HT-29 (cell line): Measurements from ENCODE around the gene LAMP5. TPM values are rescaled to one million over a fixed set of nuclear protein-coding genes. Genes with fewer than 3 reads are reported as not detected.

Source experiments
- DNase-seq: peaks from one replicate; pipeline ENCODE4 v3.0.0-alpha.2; 2015; ENCODE audit warnings: low spot score
- total RNA-seq: library from RNA; depleted of rRNA; stranded (reverse); fragments of >200 nt; shearing (Covaris generic); gene quantifications from 2 replicates; pipeline ENCODE4 v1.2.3, GENCODE V29; 2014

LAMP5 gene
- total RNA-seq, 1 experiment from 2014 or later = not detected

GRCh38 chr20:9534025-9534424 lies 19.6 kb downstream of the LAMP5 start:
- no peak for DNase-seq

DNA sequence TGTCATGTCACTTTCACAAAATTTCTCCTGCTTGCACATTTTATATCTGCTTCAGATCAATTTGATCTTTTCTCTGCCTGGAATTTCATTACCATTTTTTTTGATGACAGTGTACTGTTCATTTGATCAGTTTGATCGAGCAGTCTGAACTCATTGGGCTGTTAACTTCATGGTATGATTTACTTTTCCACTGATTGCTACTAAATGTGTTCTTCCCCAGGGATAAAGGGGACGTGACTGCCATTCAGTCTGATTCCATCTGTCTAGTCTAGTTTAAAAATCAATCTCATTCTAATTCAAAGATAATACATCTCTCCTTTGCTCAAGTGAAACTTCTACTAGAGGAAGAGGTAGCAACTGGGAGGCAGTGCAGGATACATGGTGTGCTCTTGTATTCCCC lies 21.1 kb downstream of the LAMP5 start:
- DNase-seq = no peak

GRCh38 chr20:9543214-9543613 lies 28.8 kb downstream of the LAMP5 start:
- DNase-seq = no peak

- DNase-seq = no peak
Measured at GRCh38 chr20:9550283-9550682, 35.9 kb downstream of the LAMP5 start.

GRCh38 chr20:9550871-9551270 lies 36.5 kb downstream of the LAMP5 start:
- no peak for DNase-seq

- DNase-seq = peak; percentile 7
Measured at GRCh38 chr20:9551808-9552550, 37.6 kb downstream of the LAMP5 start.

DNA sequence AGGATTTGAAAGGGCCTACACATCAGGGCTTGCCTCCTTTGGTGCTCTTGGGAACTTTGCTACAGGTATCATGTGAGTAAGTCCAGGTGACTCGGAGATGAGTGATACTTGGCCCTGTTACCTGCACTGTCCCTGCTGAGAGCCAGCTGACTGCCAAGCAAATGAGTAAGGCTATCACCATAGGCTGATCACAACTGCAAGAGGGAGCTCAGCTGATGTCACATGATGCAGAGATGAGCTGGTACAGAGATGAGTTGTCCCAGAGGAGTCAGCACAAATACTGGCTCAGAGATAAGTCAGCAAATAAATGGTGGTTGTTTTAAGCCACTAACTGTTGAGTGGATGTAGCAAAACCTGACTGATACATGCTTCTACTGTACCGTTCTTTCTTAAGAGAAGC lies 41.4 kb downstream of the LAMP5 start:
- no peak for DNase-seq

GRCh38 chr20:9557411-9557810 lies 43.0 kb downstream of the LAMP5 start:
- no peak for DNase-seq

GRCh38 chr20:9565910-9566550 lies 51.6 kb downstream of the LAMP5 start:
- no peak for DNase-seq

DNA sequence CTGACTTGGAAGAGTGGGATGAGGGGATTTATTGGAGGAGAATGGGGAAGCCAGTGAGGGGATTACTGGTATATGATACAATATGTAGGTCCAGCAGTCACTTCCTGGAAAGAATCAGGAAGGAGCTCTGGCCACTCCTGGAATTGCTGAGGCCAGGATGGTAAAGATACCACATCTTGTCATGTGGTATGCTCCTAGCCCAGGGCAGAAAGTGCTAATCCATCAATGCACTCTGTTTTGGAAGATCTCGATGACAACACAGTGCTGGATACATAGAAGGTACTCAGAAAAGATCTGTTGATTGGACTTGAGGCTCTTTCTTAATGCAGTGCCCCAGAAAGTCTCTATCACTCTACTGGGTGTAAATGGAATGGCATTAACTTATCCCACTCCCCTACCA lies 52.6 kb downstream of the LAMP5 start:
- DNase-seq = no peak

DNA sequence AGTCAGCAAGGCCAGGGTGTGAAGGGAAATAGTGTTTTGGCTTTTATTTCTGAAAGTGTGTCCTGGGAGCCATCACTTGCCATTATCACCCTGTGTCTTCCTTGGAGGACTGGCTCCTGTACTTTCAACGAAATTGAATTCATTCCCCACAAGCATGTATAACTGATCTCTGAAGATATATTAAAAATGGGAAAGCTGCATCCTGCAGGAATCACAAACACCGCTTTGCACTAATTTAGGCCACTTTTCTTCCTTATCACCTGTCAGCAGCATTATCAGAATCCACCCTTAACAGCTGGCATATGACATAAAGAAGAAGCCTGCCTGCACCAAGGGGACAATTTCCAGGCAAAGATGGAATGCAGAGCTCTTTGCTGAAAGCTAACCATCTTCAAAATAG lies 56.2 kb downstream of the LAMP5 start:
- no peak for DNase-seq

DNA sequence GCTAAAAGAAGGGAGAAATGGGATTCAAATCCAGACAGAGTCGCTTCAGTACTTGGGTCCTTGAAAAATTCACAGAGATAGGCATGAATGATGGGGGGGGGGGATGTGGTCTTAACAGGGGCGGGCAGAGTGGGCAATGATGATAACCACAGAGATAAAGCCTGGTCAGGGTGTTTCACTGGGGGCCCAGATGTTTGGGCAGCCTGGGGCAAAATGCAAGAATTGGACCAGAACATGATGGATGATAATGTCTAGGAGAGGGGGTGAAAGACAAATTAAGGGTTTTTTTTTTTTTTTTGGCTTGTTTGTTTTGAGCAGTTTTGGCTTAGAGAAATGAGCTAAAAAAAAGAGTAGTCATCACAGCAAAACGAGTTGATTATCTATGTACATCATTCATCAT lies 57.4 kb downstream of the LAMP5 start:
- no peak for DNase-seq

DNA sequence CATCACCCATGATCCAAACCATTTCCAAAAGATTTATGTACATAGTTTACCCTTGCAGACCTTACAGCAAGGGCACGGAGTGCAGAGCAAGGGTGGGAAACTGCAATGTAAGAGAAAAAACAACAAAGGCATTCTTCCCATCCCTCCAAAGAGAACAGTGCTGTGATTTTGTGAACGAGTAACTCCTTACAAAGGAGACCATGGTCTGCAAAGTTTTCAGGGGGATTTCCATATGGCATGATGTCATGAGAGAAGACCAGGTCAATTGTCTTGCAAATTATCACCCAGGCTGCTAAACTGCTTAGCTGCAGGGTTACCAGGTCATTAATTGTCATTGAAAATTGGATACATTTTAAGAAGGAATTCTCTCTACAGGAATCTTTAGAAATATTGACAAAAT lies 58.3 kb downstream of the LAMP5 start:
- DNase-seq = no peak

DNA sequence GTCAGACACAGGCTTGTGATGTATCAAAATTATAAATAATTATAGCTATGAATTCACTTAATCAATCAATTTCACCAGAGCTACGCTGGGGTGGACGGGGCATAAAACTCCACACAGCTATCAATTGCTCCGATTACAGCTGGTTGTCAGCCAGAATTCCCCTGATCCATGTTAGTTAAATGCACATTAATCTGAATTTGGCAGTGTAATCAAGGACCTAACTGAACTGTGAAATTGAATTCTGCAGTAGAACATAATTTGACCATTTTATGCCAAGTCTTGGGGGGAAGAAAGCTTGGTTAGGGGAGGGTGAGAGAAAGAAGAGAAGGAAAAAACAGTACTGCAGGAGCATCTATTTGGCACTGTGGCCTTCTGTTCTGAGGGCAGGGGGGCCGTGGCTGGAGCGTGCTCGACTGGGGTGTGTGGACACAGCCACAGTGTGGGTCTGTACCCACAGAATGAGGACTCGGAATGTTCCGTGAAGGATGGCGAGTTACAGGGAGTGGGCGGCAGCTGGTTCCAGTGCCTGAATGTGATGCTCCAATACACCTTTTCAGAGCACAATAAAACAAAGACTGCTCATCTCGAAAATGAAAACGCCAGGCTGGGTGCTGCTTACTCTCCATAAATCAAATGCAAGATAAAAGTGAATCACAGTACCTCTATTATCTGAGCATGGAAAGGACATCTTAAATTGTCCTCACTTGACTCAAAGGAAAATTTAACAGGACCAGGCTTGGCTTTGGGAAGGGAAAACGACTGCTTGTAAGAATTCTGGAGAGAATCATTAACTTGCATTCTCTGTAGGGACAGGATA lies 59.2 kb downstream of the LAMP5 start:
- DNase-seq = no peak

- DNase-seq = no peak
Measured at GRCh38 chr20:9574181-9574580, 59.8 kb downstream of the LAMP5 start.

GRCh38 chr20:9574776-9575175 lies 60.4 kb downstream of the LAMP5 start:
- DNase-seq = no peak

DNA sequence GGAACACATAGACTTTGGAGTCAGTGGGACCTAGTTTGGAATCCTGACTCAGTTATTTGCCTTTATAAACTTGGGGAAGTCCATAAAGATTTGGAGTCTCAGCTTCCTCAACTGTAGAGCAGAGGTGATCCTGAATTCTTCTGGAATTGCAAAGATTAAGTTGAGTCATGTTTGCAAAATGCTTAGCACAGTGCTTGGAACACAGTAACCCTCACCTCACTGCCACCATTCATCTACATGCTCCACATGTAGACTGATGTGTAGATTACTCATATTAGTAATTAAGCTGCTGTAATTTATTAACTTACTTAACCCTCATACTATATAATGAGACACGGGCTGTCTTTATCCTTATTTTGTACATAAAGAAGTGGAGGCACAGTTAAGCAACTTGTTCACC lies 61.4 kb downstream of the LAMP5 start:
- DNase-seq = no peak

GRCh38 chr20:9576695-9577094 lies 62.3 kb downstream of the LAMP5 start:
- DNase-seq = no peak

- no peak for DNase-seq
Measured at GRCh38 chr20:9577397-9577796, 63.0 kb downstream of the LAMP5 start.

DNA sequence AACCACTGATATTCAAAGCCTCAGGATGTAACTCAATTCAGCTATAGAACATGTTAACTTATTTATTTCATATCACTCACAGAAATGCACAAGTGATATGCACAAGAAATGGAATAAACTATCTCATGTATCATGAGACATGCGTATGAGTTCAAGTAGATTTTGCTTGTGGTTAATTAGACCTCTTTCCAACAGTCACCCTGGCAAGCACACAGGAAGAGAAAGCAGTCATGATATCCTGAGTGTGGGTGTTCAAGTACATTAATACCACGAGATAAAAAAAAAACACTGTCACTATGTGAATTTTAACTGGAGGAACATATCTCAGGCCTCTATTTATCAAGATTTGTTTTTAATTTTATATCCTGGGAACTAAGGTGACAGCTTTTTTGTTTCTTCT lies 64.2 kb downstream of the LAMP5 start:
- DNase-seq = no peak
